Measurements from ENCODE around the gene GTPBP3.
"Not testable (repeated sequence)": the region's sequence is repeated elsewhere in the genome, so short reads cannot be mapped to it uniquely, and the experiment has no call there.

The GTPBP3 gene

GRCh38 chr19:17336872-17337674 is at the start of gene GTPBP3:
Gene GTPBP3 (plus strand): TSS chr19:17337553. CDS start chr19:17337612, 59 bp downstream.
- DNase-seq, result peak; percentile 97

GRCh38 chr19:17289489-17289888 is 47.9 kb upstream of the GTPBP3 start:
- no peak for DNase-seq

- DNase-seq, result no peak
Observed at GRCh38 chr19:17292301-17293074, 44.9 kb upstream of the GTPBP3 start.

GRCh38 chr19:17293605-17294004 is 43.7 kb upstream of the GTPBP3 start:
- no peak for DNase-seq

GRCh38 chr19:17294051-17294891 is 43.1 kb upstream of the GTPBP3 start:
- no peak for DNase-seq

GRCh38 chr19:17295551-17295950 is 41.8 kb upstream of the GTPBP3 start:
- not testable (repeated sequence) for DNase-seq

GRCh38 chr19:17296273-17296672 is 41.1 kb upstream of the GTPBP3 start:
- no peak for DNase-seq

GRCh38 chr19:17296976-17297375 is 40.4 kb upstream of the GTPBP3 start:
- no peak for DNase-seq

- no peak for DNase-seq
Observed at GRCh38 chr19:17300992-17301619, 36.2 kb upstream of the GTPBP3 start.

- DNase-seq, result no peak
Observed at GRCh38 chr19:17302391-17303166, 34.8 kb upstream of the GTPBP3 start.

GRCh38 chr19:17303167-17303939 is 34.0 kb upstream of the GTPBP3 start, which contains the start of gene ABHD8:
Gene ABHD8 (minus strand): TSS chr19:17303425. CDS start chr19:17301616, 1,809 bp downstream.
- DNase-seq, result peak; percentile 86

GRCh38 chr19:17303940-17304267 is 33.4 kb upstream of the GTPBP3 start:
- DNase-seq, result no peak

GRCh38 chr19:17304386-17305215 is 32.8 kb upstream of the GTPBP3 start:
- DNase-seq, result no peak

- DNase-seq, result no peak
Observed at GRCh38 chr19:17305216-17305516, 32.2 kb upstream of the GTPBP3 start.

- DNase-seq, result peak; percentile 95
Observed at GRCh38 chr19:17305517-17306284, 31.7 kb upstream of the GTPBP3 start, which contains the start of gene MRPL34. Gene MRPL34 (plus strand): TSS chr19:17305872. CDS start chr19:17305893, 21 bp downstream.

GRCh38 chr19:17306285-17306714 is 31.1 kb upstream of the GTPBP3 start:
- DNase-seq, result peak; percentile 56

- no peak for DNase-seq
Observed at GRCh38 chr19:17307876-17308377, 29.4 kb upstream of the GTPBP3 start.

- peak; percentile 97 for DNase-seq
Observed at GRCh38 chr19:17309198-17309964, 28.0 kb upstream of the GTPBP3 start, which contains the start of gene DDA1. Gene DDA1 (plus strand): TSS chr19:17309563. CDS start chr19:17309655, 92 bp downstream.

Measured in KG1 (cell line).